ENCODE data around the gene ADAMTS2. TPM values are rescaled to one million over a fixed set of nuclear protein-coding genes. Genes with fewer than 3 reads are reported as not detected.

Gene ADAMTS2
- total and polyA plus RNA-seq, 2 experiments from 2014 or later = 1.6 to 8.1 TPM

GRCh38 chr5:179336126-179336870, 9.0 kb downstream of the ADAMTS2 start:
- TF ChIP-seq ZNF462 (CRISPR knock-in tag; IDR thresholded peaks at IDR 0.05) (no peak), CTCF (conservative IDR thresholded peaks at IDR 0.05; ENCODE audit: low read depth in 2 of 2) (no peak), CREB1 (CRISPR knock-in tag; IDR thresholded peaks at IDR 0.05; ENCODE audit: low read depth) (no peak), POLR2AphosphoS5 (IDR thresholded peaks at IDR 0.05; ENCODE audit: low read depth) (no peak), STAT1 (IDR thresholded peaks at IDR 0.05; ENCODE audit: unreplicated experiment) (no peak), NANOG (IDR thresholded peaks at IDR 0.05; ENCODE audit: borderline replicate concordance) (no peak), JUNB (IDR thresholded peaks at IDR 0.05; ENCODE audit: unreplicated experiment) (no peak), REST (IDR thresholded peaks at IDR 0.05; ENCODE audit: unreplicated experiment) (no peak), EZH2phosphoT487 (IDR thresholded peaks at IDR 0.05; ENCODE audit: unreplicated experiment) (no peak)
- no peaks in the 10 kb centered on the region; the same call in 2 of the 3 replicates for H3K9me3 Mint-ChIP-seq
- no peaks in the 10 kb centered on the region; the same call in 1 of the 2 replicates for H3K4me1 ChIP-seq (ENCODE audit: insufficient read depth)
- no peaks in the 10 kb centered on the region for H3K36me3 Mint-ChIP-seq (ENCODE audit: low read depth)
- H3K4me3 Mint-ChIP-seq = no peak overlapping the region
- peaks cover 6% of the 10 kb centered on the region for H3K27me3 Mint-ChIP-seq (ENCODE audit: insufficient read depth, low read depth, poor library complexity)
- H3K4me1 Mint-ChIP-seq = peaks cover 10% of the 10 kb centered on the region
- H3K79me2 ChIP-seq (replicated peaks; ENCODE audit: insufficient read depth) = no peaks in the 10 kb centered on the region
- H3K36me3 ChIP-seq (ENCODE audit: insufficient read depth) = no peaks in the 10 kb centered on the region
- no peaks in the 10 kb centered on the region for H3K27me3 ChIP-seq (ENCODE audit: insufficient read depth)
- 0 out of 2 replicates have a peak, but pooled peaks cover 3% of the 10 kb centered on the region for H4K20me1 ChIP-seq (replicated peaks; ENCODE audit: insufficient read depth)
- H3K4me2 ChIP-seq = no peak overlapping the region
- H2AFZ ChIP-seq = no peak overlapping the region
- H3K4me3 ChIP-seq = no peak overlapping the region
- DNase-seq (ENCODE audit: low spot score) (no peak), ATAC-seq (peak; percentile 49)
- no peak overlapping the region for H3K27ac ChIP-seq (ENCODE audit: low read depth)
- no peaks in the 10 kb centered on the region for H3F3A ChIP-seq (replicated peaks; ENCODE audit: low read depth)
- H3K9me2 ChIP-seq (ENCODE audit: insufficient read depth) = no peaks in the 10 kb centered on the region
- no peak overlapping the region for H3K27ac Mint-ChIP-seq

Data from GM23338 (cell line).